ENCODE data around the gene AGMO.

DNA sequence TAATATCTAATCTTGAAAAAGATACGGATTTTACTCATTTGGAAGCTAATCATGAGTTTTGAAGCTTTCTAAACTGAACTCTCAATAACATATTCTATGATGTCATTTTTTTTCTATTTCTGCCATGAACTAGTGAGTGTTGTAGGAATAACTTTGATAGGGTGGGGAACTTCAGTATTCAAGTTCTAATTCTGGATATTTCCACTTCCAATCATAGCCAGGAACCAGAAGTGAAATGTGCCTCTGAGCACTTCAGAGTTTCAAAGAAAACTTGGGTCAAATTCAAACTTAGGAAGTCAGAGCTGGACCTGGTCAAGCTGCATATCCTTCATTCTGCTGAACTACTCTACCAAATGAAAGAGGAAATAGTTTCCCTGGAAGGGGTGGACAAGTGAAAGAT lies 847 bp downstream of the AGMO start:
- TF ChIP-seq EZH2 (IDR thresholded peaks at IDR 0.05), result no peak
- no peak for TF ChIP-seq POLR2AphosphoS5 (IDR thresholded peaks at IDR 0.05; ENCODE audit: low read depth, low read length)
